ENCODE data around the gene RIC1. TPM values are rescaled to one million over a fixed set of nuclear protein-coding genes. Genes with fewer than 3 reads are reported as not detected.

The RIC1 gene
- total and polyA plus RNA-seq, 2 of the 8 experiments (the other 6 are each of a cell fraction or from before 2014, with no cell fraction given), result 10.7 to 24.5 TPM

- no peak for FAIRE-seq
- no peak overlapping the region for H2BK15ac ChIP-seq (ENCODE audit: low read length)
- TF ChIP-seq POU5F1 (IDR thresholded peaks at IDR 0.05; ENCODE audit: low read depth, low read length) (no peak), ATF2 (IDR thresholded peaks at IDR 0.05; ENCODE audit: low read length) (no peak), CHD1 (IDR thresholded peaks at IDR 0.05; ENCODE audit: low read depth, low read length) (no peak), TAF7 (optimal IDR thresholded peaks at IDR 0.05; ENCODE audit: borderline replicate concordance, low read depth, low read length) (no peak), SIRT6 (IDR thresholded peaks at IDR 0.05; ENCODE audit: low read length) (no peak), CEBPB (IDR thresholded peaks at IDR 0.05; ENCODE audit: low read depth, low read length) (no peak), CBX5 (IDR thresholded peaks at IDR 0.05; ENCODE audit: low read depth, low read length) (no peak), TEAD4 (IDR thresholded peaks at IDR 0.05; ENCODE audit: low read depth, low read length) (no peak), SIN3A (conservative IDR thresholded peaks at IDR 0.05 in 1 of 2, IDR thresholded peaks at IDR 0.05 in 1 of 2; ENCODE audit: low read depth in 1 of 2, low read length in 2 of 2) (no peak), JUND (IDR thresholded peaks at IDR 0.05; ENCODE audit: low read length) (no peak), SP2 (IDR thresholded peaks at IDR 0.05; ENCODE audit: low read length) (no peak), CHD2 (IDR thresholded peaks at IDR 0.05; ENCODE audit: low read length) (no peak), BCL11A (IDR thresholded peaks at IDR 0.05; ENCODE audit: low read depth in 2 of 2, low read length in 2 of 2) (no peak), HDAC2 (IDR thresholded peaks at IDR 0.05; ENCODE audit: borderline replicate concordance in 1 of 2, low read depth in 2 of 2, low read length in 2 of 2) (no peak)
These were observed 106.2 kb downstream of the RIC1 start for GRCh38 chr9:5735072-5735471.

More at GRCh38 chr9:5735072-5735471, 106.2 kb downstream of the RIC1 start:
- Histone ChIP-seq H2AFZ (ENCODE audit: low read length) (no peak overlapping the region), H3K79me2 (ENCODE audit: control insufficient read depth in 1 of 2, insufficient read depth in 2 of 2, low read length in 2 of 2) (no peaks in the 10 kb centered on the region), H3K18ac (ENCODE audit: extremely low read depth, low read length) (no peak overlapping the region), H4K5ac (ENCODE audit: insufficient read length, low read depth, low read length) (no peak overlapping the region), H3K36me3 (ENCODE audit: control insufficient read depth in 2 of 4, insufficient read depth in 4 of 4, low read length in 3 of 4) (peaks cover 0 to 3% (median 0%) of the 10 kb centered on the region in 4 experiments; a peak in 1 of 8 replicates), H3K23me2 (ENCODE audit: low read depth, low read length) (no peaks in the 10 kb centered on the region), H4K20me1 (replicated peaks in 1 of 2; ENCODE audit: control insufficient read depth in 1 of 2, insufficient read depth in 2 of 2, low read length in 2 of 2) (no peaks in the 10 kb centered on the region), H2AK5ac (ENCODE audit: low read depth, low read length) (no peak overlapping the region), H2BK5ac (ENCODE audit: low read depth, low read length) (no peak overlapping the region), H3K14ac (ENCODE audit: insufficient read length) (no peak overlapping the region), H3K27ac (ENCODE audit: low read depth, low read length) (no peak overlapping the region), H3K27me3 (replicated peaks in 1 of 4; ENCODE audit: control insufficient read depth in 3 of 4, extremely low read depth in 1 of 4, insufficient read depth in 3 of 4, low read length in 3 of 4) (no peaks in the 10 kb centered on the region), H2BK120ac (replicated peaks; ENCODE audit: low read depth, low read length) (no peak overlapping the region), H3K4me1 (replicated peaks in 1 of 4; ENCODE audit: control insufficient read depth in 3 of 4, insufficient read depth in 4 of 4, low read length in 3 of 4) (no peaks in the 10 kb centered on the region), H3K79me1 (ENCODE audit: low read depth, low read length) (no peaks in the 10 kb centered on the region), H3K9ac (replicated peaks in 1 of 4; ENCODE audit: extremely low read depth in 1 of 4, low read depth in 3 of 4, low read length in 3 of 4) (no peak overlapping the region), H3K4ac (replicated peaks; ENCODE audit: insufficient read length, low read depth, low read length) (no peak overlapping the region), H3K9me3 (ENCODE audit: insufficient read depth in 2 of 2, low read depth in 1 of 2, low read length in 1 of 2) (no peaks in the 10 kb centered on the region), H3K4me2 (ENCODE audit: insufficient read depth in 1 of 2, low read depth in 2 of 2, low read length in 2 of 2) (no peak overlapping the region), H4K91ac (replicated peaks; ENCODE audit: insufficient read length, low read length) (no peak overlapping the region), H3K4me3 (ENCODE audit: extremely low read depth in 1 of 4, insufficient read depth in 2 of 4, low read depth in 3 of 4, low read length in 4 of 4) (no peak overlapping the region), H4K8ac (ENCODE audit: extremely low read depth, insufficient read depth, low read length) (no peak overlapping the region), H2BK12ac (ENCODE audit: low read depth, low read length) (no peak overlapping the region), H3K56ac (replicated peaks; ENCODE audit: insufficient read length, low read depth, low read length) (no peak overlapping the region), H3K23ac (ENCODE audit: insufficient read length) (no peak overlapping the region), H2BK20ac (ENCODE audit: low read length) (no peak overlapping the region)
- WGBS, 2 experiments (ENCODE audit: extremely low coverage in 1 of 2, insufficient coverage in 1 of 2, insufficient read length in 1 of 2, insufficient replicate concordance in 2 of 2, low coverage in 1 of 2, low lambda C conversion rate in 2 of 2, missing lambda C conversion rate in 1 of 2), result 98% methylated on average over 2 of the region's 2 CpGs; no CpG with 5 or more reads in 1 of the 2 experiments
- CTCF ChIA-PET (ENCODE audit: partially characterized antibody), result interaction anchor here (0.8 kb wide), 1 partner anchor 14 kb away, joined by 3 read pairs; no protein-coding TSS in a partner anchor
- POLR2A ChIA-PET (ENCODE audit: partially characterized antibody), result no interaction called here
- no peak for DNase-seq (ENCODE audit: low read depth in 1 of 2, low spot score in 2 of 2)
